Measurements from ENCODE around the gene C19orf25.
A peak's percentile ranks its signal among the peaks of the same experiment; 100 is the strongest.
"Not testable (repeated sequence)": the region's sequence is repeated elsewhere in the genome, so short reads cannot be mapped to it uniquely, and the experiment has no call there.

C19orf25 gene

GRCh38 chr19:1478934-1479707 lies at the start of gene C19orf25:
TSS of gene C19orf25 (minus strand) at chr19:1479215. CDS start at chr19:1478903, 312 bp downstream.
- peak; percentile 88 for DNase-seq (ENCODE audit: low read depth)

- DNase-seq (ENCODE audit: low read depth): no peak
Measured at GRCh38 chr19:1527650-1528309, 48.8 kb upstream of the C19orf25 start.

GRCh38 chr19:1526979-1527649 lies 48.1 kb upstream of the C19orf25 start:
- no peak for DNase-seq (ENCODE audit: low read depth)

- DNase-seq (ENCODE audit: low read depth): no peak
Measured at GRCh38 chr19:1526066-1526778, 47.2 kb upstream of the C19orf25 start.

GRCh38 chr19:1525343-1525742 lies 46.3 kb upstream of the C19orf25 start:
- no peak for DNase-seq (ENCODE audit: low read depth)

GRCh38 chr19:1524972-1525325 lies 45.9 kb upstream of the C19orf25 start:
- DNase-seq (ENCODE audit: low read depth): no peak

GRCh38 chr19:1524287-1524971 lies 45.4 kb upstream of the C19orf25 start:
- DNase-seq (ENCODE audit: low read depth): no peak

- DNase-seq (ENCODE audit: low read depth): no peak
Measured at GRCh38 chr19:1523412-1524286, 44.6 kb upstream of the C19orf25 start, which contains the start of gene PLK5. TSS of gene PLK5 (plus strand) at chr19:1524077. CDS start at chr19:1526997, 2,920 bp downstream.

- DNase-seq (ENCODE audit: low read depth): no peak
Measured at GRCh38 chr19:1522838-1523237, 43.8 kb upstream of the C19orf25 start.

- no peak for DNase-seq (ENCODE audit: low read depth)
Measured at GRCh38 chr19:1522061-1522460, 43.0 kb upstream of the C19orf25 start.

- no peak for DNase-seq (ENCODE audit: low read depth)
Measured at GRCh38 chr19:1521636-1522035, 42.6 kb upstream of the C19orf25 start.

GRCh38 chr19:1520203-1520780 lies 41.3 kb upstream of the C19orf25 start:
- no peak for DNase-seq (ENCODE audit: low read depth)

GRCh38 chr19:1519802-1520201 lies 40.8 kb upstream of the C19orf25 start:
- DNase-seq (ENCODE audit: low read depth): not testable (repeated sequence)

- DNase-seq (ENCODE audit: low read depth): no peak
Measured at GRCh38 chr19:1518471-1518870, 39.5 kb upstream of the C19orf25 start.

- DNase-seq (ENCODE audit: low read depth): no peak
Measured at GRCh38 chr19:1516395-1516753, 37.4 kb upstream of the C19orf25 start.

- no peak for DNase-seq (ENCODE audit: low read depth)
Measured at GRCh38 chr19:1514986-1515721, 36.1 kb upstream of the C19orf25 start.

GRCh38 chr19:1514295-1514661 lies 35.3 kb upstream of the C19orf25 start:
- no peak for DNase-seq (ENCODE audit: low read depth)

- DNase-seq (ENCODE audit: low read depth): no peak
Measured at GRCh38 chr19:1513499-1514294, 34.7 kb upstream of the C19orf25 start.
